ENCODE results near the gene HBG2. TPM values are rescaled to one million over a fixed set of nuclear protein-coding genes. Genes with fewer than 3 reads are reported as not detected.

HBG2 gene
- total and polyA plus RNA-seq, 9 of the 15 experiments (the other 6 are each of a cell fraction or from before 2014, with no cell fraction given), result 1,626 to 58,619 (median 10,515) TPM

GRCh38 chr11:5245155-5245554, 9.4 kb downstream of the HBG2 start (continued):
- TF ChIP-seq RERE (CRISPR knock-in tag; IDR thresholded peaks at IDR 0.05; ENCODE audit: borderline replicate concordance), result no peak
- no peak for TF ChIP-seq ZC3H4 (CRISPR knock-in tag; IDR thresholded peaks at IDR 0.05; ENCODE audit: borderline replicate concordance)
- no peak for TF ChIP-seq CHD2 (IDR thresholded peaks at IDR 0.05; ENCODE audit: low read depth, low read length)
- no peak for TF ChIP-seq STAG1 (CRISPR knock-in tag; IDR thresholded peaks at IDR 0.05; ENCODE audit: borderline replicate concordance)
- TF ChIP-seq PML (IDR thresholded peaks at IDR 0.05; ENCODE audit: low read length), result 0 out of 2 replicates have a peak, but pooled peaks have one; percentile 24
- TF ChIP-seq SIRT6 (IDR thresholded peaks at IDR 0.05; ENCODE audit: low read depth, low read length), result no peak
- TF ChIP-seq RAD21 (CRISPR knock-in tag; conservative IDR thresholded peaks at IDR 0.05 in 1 of 2, IDR thresholded peaks at IDR 0.05 in 1 of 2), result no peak
- no peak for TF ChIP-seq TSC22D4 (tag; IDR thresholded peaks at IDR 0.05)
- no peak for TF ChIP-seq HIVEP1 (CRISPR knock-in tag; IDR thresholded peaks at IDR 0.05)
- TF ChIP-seq FOXK2 (conservative IDR thresholded peaks at IDR 0.05 in 1 of 2, IDR thresholded peaks at IDR 0.05 in 1 of 2; ENCODE audit: low read depth in 2 of 2), result no peak
- TF ChIP-seq CSDE1 (IDR thresholded peaks at IDR 0.05), result no peak
- TF ChIP-seq TCFL5 (CRISPR knock-in tag; conservative IDR thresholded peaks at IDR 0.05), result no peak
- TF ChIP-seq, protein P1, sequence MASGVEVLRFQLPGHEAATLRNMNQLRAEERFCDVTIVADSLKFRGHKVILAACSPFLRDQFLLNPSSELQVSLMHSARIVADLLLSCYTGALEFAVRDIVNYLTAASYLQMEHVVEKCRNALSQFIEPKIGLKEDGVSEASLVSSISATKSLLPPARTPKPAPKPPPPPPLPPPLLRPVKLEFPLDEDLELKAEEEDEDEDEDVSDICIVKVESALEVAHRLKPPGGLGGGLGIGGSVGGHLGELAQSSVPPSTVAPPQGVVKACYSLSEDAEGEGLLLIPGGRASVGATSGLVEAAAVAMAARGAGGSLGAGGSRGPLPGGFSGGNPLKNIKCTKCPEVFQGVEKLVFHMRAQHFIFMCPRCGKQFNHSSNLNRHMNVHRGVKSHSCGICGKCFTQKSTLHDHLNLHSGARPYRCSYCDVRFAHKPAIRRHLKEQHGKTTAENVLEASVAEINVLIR (CRISPR knock-in tag; IDR thresholded peaks at IDR 0.05), result no peak
- TF ChIP-seq, protein P2, sequence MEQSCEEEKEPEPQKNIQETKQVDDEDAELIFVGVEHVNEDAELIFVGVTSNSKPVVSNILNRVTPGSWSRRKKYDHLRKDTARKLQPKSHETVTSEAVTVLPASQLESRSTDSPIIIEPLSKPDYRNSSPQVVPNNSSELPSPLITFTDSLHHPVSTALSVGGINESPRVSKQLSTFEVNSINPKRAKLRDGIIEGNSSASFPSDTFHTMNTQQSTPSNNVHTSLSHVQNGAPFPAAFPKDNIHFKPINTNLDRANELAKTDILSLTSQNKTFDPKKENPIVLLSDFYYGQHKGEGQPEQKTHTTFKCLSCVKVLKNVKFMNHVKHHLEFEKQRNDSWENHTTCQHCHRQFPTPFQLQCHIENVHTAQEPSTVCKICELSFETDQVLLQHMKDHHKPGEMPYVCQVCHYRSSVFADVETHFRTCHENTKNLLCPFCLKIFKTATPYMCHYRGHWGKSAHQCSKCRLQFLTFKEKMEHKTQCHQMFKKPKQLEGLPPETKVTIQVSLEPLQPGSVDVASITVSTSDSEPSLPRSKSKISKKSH (CRISPR knock-in tag; IDR thresholded peaks at IDR 0.05), result no peak
- no peak for TF ChIP-seq ZHX1 (conservative IDR thresholded peaks at IDR 0.05; ENCODE audit: low read length)
- TF ChIP-seq BDP1 (IDR thresholded peaks at IDR 0.05; ENCODE audit: insufficient read depth, insufficient read length), result no peak
- no peak for TF ChIP-seq SP1 (CRISPR knock-in tag; IDR thresholded peaks at IDR 0.05)
- 0 out of 2 replicates have a peak, but pooled peaks have one; percentile 7 for TF ChIP-seq SMARCA4 (IDR thresholded peaks at IDR 0.05)
- no peak for TF ChIP-seq SMAD2 (IDR thresholded peaks at IDR 0.05; ENCODE audit: low read depth, low read length)
- TF ChIP-seq STAT5A (IDR thresholded peaks at IDR 0.05; ENCODE audit: borderline replicate concordance, low read length), result no peak
